ENCODE data around the gene ABI2. TPM values are rescaled to one million over a fixed set of nuclear protein-coding genes. Genes with fewer than 3 reads are reported as not detected.
"Not testable (repeated sequence)": the region's sequence is repeated elsewhere in the genome, so short reads cannot be mapped to it uniquely, and the experiment has no call there.

ABI2 gene
- total RNA-seq, 1 donor from 2014 or later, result 32.7 TPM

GRCh38 chr2:203372706-203373105 is 44.5 kb downstream of the ABI2 start:
- H3K27ac Mint-ChIP-seq; H3K4me3 Mint-ChIP-seq; H3K4me1 Mint-ChIP-seq; H3K36me3 Mint-ChIP-seq (ENCODE audit: low read depth); H3K9me3 Mint-ChIP-seq; DNase-seq; H3K27me3 Mint-ChIP-seq; intact Hi-C loops (cut with micrococcal nuclease): not testable (repeated sequence)

- H3K36me3 Mint-ChIP-seq (ENCODE audit: low read depth), result peaks cover 2% of the 10 kb centered on the region
- H3K4me1 Mint-ChIP-seq, result no peaks in the 10 kb centered on the region
- no peak overlapping the region for H3K4me3 Mint-ChIP-seq
- no peaks in the 10 kb centered on the region for H3K9me3 Mint-ChIP-seq
- no peak overlapping the region for H3K27ac Mint-ChIP-seq
- no peaks in the 10 kb centered on the region for H3K27me3 Mint-ChIP-seq
- no peak for DNase-seq
- intact Hi-C loops (cut with micrococcal nuclease), result no loop called here
These were observed 48.0 kb downstream of the ABI2 start for GRCh38 chr2:203376173-203376572.

- no peak for DNase-seq
- Mint-ChIP-seq H3K27ac (no peak overlapping the region), H3K27me3 (no peaks in the 10 kb centered on the region), H3K9me3 (no peaks in the 10 kb centered on the region), H3K4me3 (no peak overlapping the region), H3K36me3 (ENCODE audit: low read depth) (peaks cover 5% of the 10 kb centered on the region), H3K4me1 (no peaks in the 10 kb centered on the region)
- intact Hi-C loops (cut with micrococcal nuclease), result no loop called here
These were observed 51.0 kb downstream of the ABI2 start for GRCh38 chr2:203379156-203379555.

GRCh38 chr2:203383038-203383437 is 54.8 kb downstream of the ABI2 start:
- no peaks in the 10 kb centered on the region for H3K9me3 Mint-ChIP-seq
- H3K27me3 Mint-ChIP-seq, result no peaks in the 10 kb centered on the region
- no peak overlapping the region for H3K4me3 Mint-ChIP-seq
- peaks cover 5% of the 10 kb centered on the region for H3K36me3 Mint-ChIP-seq (ENCODE audit: low read depth)
- intact Hi-C loops (cut with micrococcal nuclease), result no loop called here
- H3K4me1 Mint-ChIP-seq, result no peaks in the 10 kb centered on the region
- H3K27ac Mint-ChIP-seq, result no peak overlapping the region
- no peak for DNase-seq

- H3K27me3 Mint-ChIP-seq; H3K4me1 Mint-ChIP-seq; H3K27ac Mint-ChIP-seq; H3K36me3 Mint-ChIP-seq (ENCODE audit: low read depth); intact Hi-C loops (cut with micrococcal nuclease); DNase-seq; H3K4me3 Mint-ChIP-seq; H3K9me3 Mint-ChIP-seq: not testable (repeated sequence)
These were observed 60.0 kb downstream of the ABI2 start for GRCh38 chr2:203388153-203388552.

- Mint-ChIP-seq H3K27me3 (no peaks in the 10 kb centered on the region), H3K27ac (no peak overlapping the region), H3K4me3 (no peak overlapping the region), H3K36me3 (ENCODE audit: low read depth) (peaks cover 28% of the 10 kb centered on the region), H3K9me3 (peaks cover 4% of the 10 kb centered on the region), H3K4me1 (peaks cover 4% of the 10 kb centered on the region)
- DNase-seq, result no peak
- intact Hi-C loops (cut with micrococcal nuclease), result no loop called here
These were observed 66.5 kb downstream of the ABI2 start for GRCh38 chr2:203394519-203395227.

GRCh38 chr2:203395858-203396257 is 67.7 kb downstream of the ABI2 start:
- intact Hi-C loops (cut with micrococcal nuclease), result no loop called here
- DNase-seq, result no peak
- Mint-ChIP-seq H3K9me3 (peaks cover 4% of the 10 kb centered on the region), H3K27me3 (no peaks in the 10 kb centered on the region), H3K4me1 (peaks cover 4% of the 10 kb centered on the region), H3K36me3 (ENCODE audit: low read depth) (peaks cover 28% of the 10 kb centered on the region), H3K4me3 (no peak overlapping the region), H3K27ac (no peak overlapping the region)

- H3K27me3 Mint-ChIP-seq, result no peaks in the 10 kb centered on the region
- intact Hi-C loops (cut with micrococcal nuclease), result no loop called here
- DNase-seq, result no peak
- peaks cover 4% of the 10 kb centered on the region for H3K9me3 Mint-ChIP-seq
- H3K27ac Mint-ChIP-seq, result no peak overlapping the region
- H3K4me1 Mint-ChIP-seq, result peaks cover 4% of the 10 kb centered on the region
- H3K36me3 Mint-ChIP-seq (ENCODE audit: low read depth), result peaks cover 28% of the 10 kb centered on the region
- no peak overlapping the region for H3K4me3 Mint-ChIP-seq
These were observed 68.5 kb downstream of the ABI2 start for GRCh38 chr2:203396667-203397066.

GRCh38 chr2:203399031-203399430 is 70.8 kb downstream of the ABI2 start:
- intact Hi-C loops (cut with micrococcal nuclease), result no loop called here
- no peak overlapping the region for H3K4me3 Mint-ChIP-seq
- DNase-seq, result no peak
- no peak overlapping the region for H3K27ac Mint-ChIP-seq
- peaks cover 26% of the 10 kb centered on the region for H3K36me3 Mint-ChIP-seq (ENCODE audit: low read depth)
- H3K9me3 Mint-ChIP-seq, result peaks cover 4% of the 10 kb centered on the region
- H3K27me3 Mint-ChIP-seq, result no peaks in the 10 kb centered on the region
- no peaks in the 10 kb centered on the region for H3K4me1 Mint-ChIP-seq

GRCh38 chr2:203400805-203401585 is 72.8 kb downstream of the ABI2 start:
- no peaks in the 10 kb centered on the region for H3K27me3 Mint-ChIP-seq
- no peak for DNase-seq
- intact Hi-C loops (cut with micrococcal nuclease), result no loop called here
- no peak overlapping the region for H3K27ac Mint-ChIP-seq
- H3K4me3 Mint-ChIP-seq, result no peak overlapping the region
- H3K36me3 Mint-ChIP-seq (ENCODE audit: low read depth), result peaks cover 29% of the 10 kb centered on the region
- no peaks in the 10 kb centered on the region for H3K4me1 Mint-ChIP-seq
- H3K9me3 Mint-ChIP-seq, result peaks cover 4% of the 10 kb centered on the region

- no peak overlapping the region for H3K27ac Mint-ChIP-seq
- intact Hi-C loops (cut with micrococcal nuclease), result no loop called here
These were observed 76.8 kb downstream of the ABI2 start for GRCh38 chr2:203404996-203405395.

GRCh38 chr2:203407496-203407895 is 79.3 kb downstream of the ABI2 start:
- Mint-ChIP-seq H3K27me3 (no peaks in the 10 kb centered on the region), H3K27ac (no peak overlapping the region), H3K4me3 (no peak overlapping the region), H3K36me3 (ENCODE audit: low read depth) (peaks cover 28% of the 10 kb centered on the region), H3K4me1 (peaks cover 3% of the 10 kb centered on the region), H3K9me3 (no peaks in the 10 kb centered on the region)
- intact Hi-C loops (cut with micrococcal nuclease), result no loop called here
- no peak for DNase-seq

More at GRCh38 chr2:203404996-203405395, 76.8 kb downstream of the ABI2 start:
- no peaks in the 10 kb centered on the region for H3K9me3 Mint-ChIP-seq
- peaks cover 23% of the 10 kb centered on the region for H3K36me3 Mint-ChIP-seq (ENCODE audit: low read depth)
- DNase-seq, result no peak
- peaks cover 3% of the 10 kb centered on the region for H3K4me1 Mint-ChIP-seq
- no peak overlapping the region for H3K4me3 Mint-ChIP-seq
- no peaks in the 10 kb centered on the region for H3K27me3 Mint-ChIP-seq

GRCh38 chr2:203412546-203413331 is 84.5 kb downstream of the ABI2 start:
- intact Hi-C loops (cut with micrococcal nuclease), result no loop called here
- Mint-ChIP-seq H3K9me3 (peaks cover 5% of the 10 kb centered on the region), H3K27ac (no peak overlapping the region), H3K27me3 (no peaks in the 10 kb centered on the region), H3K4me3 (no peak overlapping the region), H3K36me3 (ENCODE audit: low read depth) (peaks cover 31% of the 10 kb centered on the region), H3K4me1 (peaks cover 1% of the 10 kb centered on the region)
- no peak for DNase-seq

- H3K9me3 Mint-ChIP-seq, result peaks cover 8% of the 10 kb centered on the region
- peaks cover 38% of the 10 kb centered on the region for H3K36me3 Mint-ChIP-seq (ENCODE audit: low read depth)
- H3K4me1 Mint-ChIP-seq, result no peaks in the 10 kb centered on the region
These were observed 85.6 kb downstream of the ABI2 start for GRCh38 chr2:203413796-203414195.

More at GRCh38 chr2:203413796-203414195, 85.6 kb downstream of the ABI2 start:
- Mint-ChIP-seq H3K4me3 (no peak overlapping the region), H3K27ac (no peak overlapping the region), H3K27me3 (no peaks in the 10 kb centered on the region)
- no peak for DNase-seq
- intact Hi-C loops (cut with micrococcal nuclease), result no loop called here
